GM20431 (cell line): ENCODE results near the gene ADARB1.

ENCODE experiments used
- in situ Hi-C: fragments of 300-500 bp; cut with MseI, MboI; formaldehyde crosslinking; loops from one replicate; pipeline ENCODE4 v1.15.0; 2020; ENCODE audit warnings: low sequenced_read_pairs; ENCODE audit not compliant: unreplicated experiment

The ADARB1 gene

GRCh38 chr21:45269861-45270260 lies 195.5 kb downstream of the ADARB1 start:
- in situ Hi-C loops, result no loop called here

- in situ Hi-C loops, result no loop called here
Measured at GRCh38 chr21:45270306-45270821, 196.0 kb downstream of the ADARB1 start.
